HG03439 (cell line): ENCODE data around the gene IMMP2L.
A peak's percentile ranks its signal among the peaks of the same experiment; 100 is the strongest.

Source experiments
- ATAC-seq: cut with Tn5 transposase; IDR thresholded peaks from one replicate; pipeline ENCODE4 v1.9.1; 2021; ENCODE audit warnings: mild to moderate bottlenecking, moderate library complexity; ENCODE audit not compliant: unreplicated experiment

IMMP2L gene

DNA sequence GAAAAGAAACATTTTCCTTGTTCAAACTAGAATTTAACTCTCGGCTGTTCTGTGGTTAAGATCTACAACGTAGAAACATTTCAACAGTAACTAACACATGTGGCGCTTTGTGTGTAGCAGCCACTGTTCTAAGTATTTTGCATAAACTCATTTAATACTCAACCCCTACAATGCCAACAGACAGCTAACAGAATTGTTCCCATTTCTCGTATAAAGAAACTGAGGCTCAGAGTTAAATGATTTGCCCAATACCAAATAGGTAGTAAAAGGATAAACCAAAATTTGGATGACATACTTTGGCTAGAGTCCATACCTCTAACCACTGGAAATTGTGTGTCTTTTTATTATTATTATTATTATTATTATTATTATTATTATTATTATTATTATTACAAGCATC is 543.8 kb downstream of the IMMP2L start:
- no peak for ATAC-seq

- ATAC-seq, result no peak
Observed at GRCh38 chr7:111014079-111014478, 548.2 kb downstream of the IMMP2L start.

DNA sequence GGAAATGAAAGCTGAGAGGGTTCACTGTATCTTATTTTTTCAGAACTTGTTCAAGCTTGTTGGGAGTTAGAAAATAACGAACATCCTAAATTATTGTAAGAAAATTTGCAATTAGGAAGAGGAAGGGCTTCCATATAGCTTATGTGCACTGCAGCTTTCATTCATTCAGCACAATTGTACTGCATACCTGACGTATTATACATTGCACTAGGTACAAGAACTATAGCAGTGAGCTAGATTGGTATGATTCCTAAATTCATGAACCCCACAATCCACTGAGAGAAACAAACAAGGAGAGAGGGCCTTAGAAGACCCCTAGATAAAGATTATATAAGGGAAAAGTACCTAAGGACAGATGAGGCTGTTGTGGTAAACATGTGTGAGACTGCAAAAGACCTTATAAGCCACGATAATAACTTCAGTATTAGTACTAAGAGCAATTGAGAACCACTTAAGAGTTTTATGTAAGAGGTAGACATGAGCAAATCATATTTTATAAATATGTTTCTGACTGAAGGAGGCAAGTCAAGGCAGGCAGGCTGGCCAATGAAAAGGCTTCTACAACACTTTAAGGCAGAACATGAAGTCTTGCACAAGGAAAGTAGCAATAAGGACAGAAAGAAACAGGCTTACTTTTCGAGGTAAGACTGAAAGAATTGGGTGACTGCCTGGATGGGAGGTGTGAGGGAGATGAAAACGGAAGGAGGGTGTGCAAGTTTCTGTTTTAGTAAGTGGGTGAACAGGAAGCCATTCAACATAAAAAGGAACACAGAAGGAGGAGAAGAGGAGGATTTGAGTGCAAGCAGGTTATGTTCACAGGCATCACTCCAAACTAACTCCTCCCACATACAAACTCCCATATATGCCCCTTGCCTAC is 549.3 kb downstream of the IMMP2L start:
- peak; percentile 96 for ATAC-seq

- ATAC-seq, result no peak
Observed at GRCh38 chr7:111012149-111012548, 550.1 kb downstream of the IMMP2L start.

DNA sequence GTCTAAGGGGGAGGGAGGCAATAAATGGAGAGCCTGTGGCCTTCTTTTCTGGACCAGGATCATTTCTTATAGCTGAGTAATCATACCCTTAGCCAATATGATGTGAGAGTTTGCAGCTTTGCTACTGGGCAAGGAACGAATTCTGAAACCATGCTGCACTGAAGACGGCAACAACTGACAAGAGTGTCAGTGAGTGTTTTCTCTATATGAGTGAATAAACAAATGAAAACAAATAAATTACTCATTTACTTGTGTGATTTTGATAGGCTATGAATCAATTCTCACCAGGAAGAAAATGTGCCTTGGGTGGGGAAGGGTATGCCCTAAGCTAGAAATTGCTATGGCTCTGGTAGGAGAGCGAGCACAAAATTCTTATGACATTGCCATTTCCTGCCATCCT is 550.8 kb downstream of the IMMP2L start:
- ATAC-seq, result no peak

GRCh38 chr7:111010798-111011197 is 551.5 kb downstream of the IMMP2L start:
- ATAC-seq, result no peak

DNA sequence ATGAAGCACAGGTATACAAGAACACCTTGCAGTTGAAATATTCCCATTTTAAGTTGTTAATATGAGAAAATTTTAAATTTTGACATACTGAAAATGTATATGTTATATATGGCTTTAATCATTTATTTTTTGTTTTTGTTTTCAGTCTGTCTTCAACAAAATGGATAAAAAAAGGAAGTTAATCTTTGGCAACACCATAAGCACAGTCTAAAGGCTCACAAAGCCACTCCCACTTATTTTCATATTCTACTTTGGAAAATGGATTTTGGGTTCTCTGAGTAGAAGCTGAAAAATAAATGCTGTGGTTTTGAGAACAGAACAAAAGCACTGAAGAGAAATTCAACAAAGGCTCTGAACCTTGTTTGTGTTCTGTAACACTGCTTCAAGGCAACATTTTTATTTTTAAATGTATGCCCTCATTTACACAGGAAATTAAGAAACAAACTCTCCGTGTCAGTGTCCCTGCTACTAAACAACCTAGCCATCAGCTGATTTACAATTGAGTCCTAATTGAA is 552.7 kb downstream of the IMMP2L start:
- ATAC-seq, result no peak

DNA sequence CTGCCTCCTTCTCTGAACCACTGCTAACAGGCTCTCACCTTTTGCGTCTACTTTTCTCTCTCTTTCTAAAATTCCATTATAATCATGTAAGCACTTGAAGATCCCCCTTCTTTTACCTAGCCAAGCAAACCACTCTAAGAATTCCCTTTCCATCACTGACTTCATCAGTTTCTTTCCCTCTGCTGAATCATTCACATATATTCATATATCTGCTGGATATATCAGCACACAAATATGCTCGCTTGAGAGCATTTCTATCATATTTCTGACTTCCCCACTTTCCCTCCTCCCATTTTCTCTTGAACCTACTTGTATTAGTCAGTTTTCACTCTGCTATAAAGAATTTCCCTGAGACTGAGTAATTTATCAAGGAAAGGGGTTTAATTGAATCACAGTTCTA is 555.6 kb downstream of the IMMP2L start:
- ATAC-seq, result no peak

- ATAC-seq, result no peak
Observed at GRCh38 chr7:111006040-111006439, 556.3 kb downstream of the IMMP2L start.

DNA sequence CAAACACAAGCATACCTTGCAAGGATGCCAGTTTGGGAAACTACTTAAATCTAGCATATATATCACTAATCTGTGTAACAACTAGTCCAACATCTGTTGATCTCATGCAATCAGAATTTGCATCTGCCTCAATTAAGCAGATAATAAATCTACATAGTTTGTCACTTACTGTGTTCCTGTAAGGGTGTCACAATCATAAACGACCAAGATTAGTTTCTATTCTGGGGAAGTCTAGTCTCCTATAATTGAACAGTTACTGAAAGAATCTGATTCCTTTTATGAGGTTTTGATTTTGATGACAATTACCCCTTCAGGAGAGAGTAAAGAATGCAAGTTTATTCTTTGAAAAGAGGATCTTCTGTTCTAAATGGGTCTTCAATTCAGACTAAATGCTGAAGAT is 556.8 kb downstream of the IMMP2L start:
- ATAC-seq, result no peak

- no peak for ATAC-seq
Observed at GRCh38 chr7:111004310-111004901, 557.9 kb downstream of the IMMP2L start.

- no peak for ATAC-seq
Observed at GRCh38 chr7:111003883-111004282, 558.4 kb downstream of the IMMP2L start.

DNA sequence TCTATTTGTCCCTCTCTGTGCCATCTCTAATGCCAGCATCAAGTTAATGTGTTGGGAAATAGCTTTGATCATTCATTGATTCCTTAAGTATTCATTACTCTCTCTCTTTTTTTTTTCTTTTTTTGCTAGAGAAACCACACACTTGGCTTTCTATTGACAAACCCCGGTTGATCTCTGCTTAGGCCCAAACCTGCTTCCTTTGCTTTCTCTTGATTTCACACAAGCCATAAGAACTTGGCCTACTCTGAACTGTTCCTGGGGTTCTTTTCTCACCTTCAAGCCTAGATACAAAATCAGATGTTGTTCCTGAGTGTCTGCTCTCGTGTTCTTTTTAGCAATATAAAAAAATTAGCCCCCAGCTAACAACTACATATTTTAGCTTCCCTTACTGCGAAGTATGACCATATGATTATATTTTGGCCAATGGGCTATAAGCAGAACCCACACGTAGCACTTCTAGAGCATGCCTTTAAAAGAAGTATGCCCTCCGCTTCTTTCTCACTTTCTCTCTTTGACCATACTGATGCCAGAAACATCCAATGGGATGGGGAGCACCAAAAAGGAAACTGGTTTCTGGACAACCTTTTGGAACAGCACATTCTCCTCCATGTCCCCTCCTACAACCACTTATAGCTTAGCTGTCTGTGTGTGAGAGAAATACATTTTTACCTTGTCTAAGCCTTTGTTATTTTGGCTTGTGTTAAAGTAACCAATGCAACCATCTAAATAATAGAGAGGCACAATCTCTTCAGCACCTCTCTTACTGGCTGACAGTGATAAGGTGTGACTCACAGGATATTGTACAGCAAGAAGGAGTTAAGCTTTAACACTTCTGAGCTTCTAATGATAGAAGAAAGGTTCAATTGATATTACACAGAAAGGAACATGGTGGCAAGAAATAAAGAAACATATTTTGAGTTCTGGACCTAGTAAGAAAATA is 568.0 kb downstream of the IMMP2L start:
- ATAC-seq, result no peak

GRCh38 chr7:110988890-110989501 is 573.3 kb downstream of the IMMP2L start:
- no peak for ATAC-seq

DNA sequence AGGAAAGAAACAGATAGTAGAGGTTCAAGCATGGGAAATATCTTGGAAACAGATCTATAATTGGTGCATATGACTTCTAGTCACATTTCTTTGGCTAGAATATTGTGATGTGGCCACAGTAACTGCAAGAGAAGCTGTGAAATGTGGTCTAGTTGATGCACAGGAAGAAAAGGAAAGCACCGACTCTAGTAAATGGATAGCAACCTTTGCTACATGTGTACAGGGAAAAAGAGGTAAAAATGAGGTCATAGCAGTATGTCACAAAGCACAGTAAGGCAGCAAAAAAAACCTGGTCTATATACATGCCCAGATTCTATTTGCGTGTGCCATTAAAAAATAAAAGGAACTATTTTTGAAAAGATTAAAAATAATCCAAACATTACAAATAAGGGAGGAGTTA is 573.9 kb downstream of the IMMP2L start:
- no peak for ATAC-seq

- no peak for ATAC-seq
Observed at GRCh38 chr7:110987127-110987693, 575.1 kb downstream of the IMMP2L start.

GRCh38 chr7:110983822-110984456 is 578.4 kb downstream of the IMMP2L start:
- no peak for ATAC-seq

DNA sequence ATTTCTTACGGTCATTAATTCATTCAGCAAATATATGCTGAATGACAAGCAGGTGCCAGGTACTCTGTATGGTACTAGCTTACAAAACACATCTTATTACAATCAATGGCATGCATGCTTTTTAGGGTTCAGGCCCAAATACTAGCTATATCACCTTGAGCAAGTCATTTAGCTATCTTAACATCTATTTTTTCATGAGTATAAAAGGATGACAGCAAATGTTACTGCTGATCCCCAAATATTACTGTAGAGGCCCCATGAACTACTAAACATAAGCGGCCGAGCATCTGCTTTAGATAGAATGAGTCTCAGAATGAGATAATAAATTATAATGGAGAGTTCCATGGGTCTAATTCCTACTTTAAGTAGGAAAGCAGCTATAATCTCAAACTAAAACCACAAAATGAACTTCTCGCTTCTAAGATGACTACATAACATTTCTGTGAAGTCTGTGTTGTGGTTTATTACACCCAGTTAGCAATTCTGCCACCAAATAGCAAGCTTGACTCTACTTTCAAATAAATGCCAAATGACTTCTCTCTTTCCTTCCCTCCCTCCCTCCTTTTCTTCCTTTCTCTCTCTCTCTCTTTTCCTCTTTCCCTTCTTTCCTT is 585.1 kb downstream of the IMMP2L start:
- ATAC-seq, result no peak

DNA sequence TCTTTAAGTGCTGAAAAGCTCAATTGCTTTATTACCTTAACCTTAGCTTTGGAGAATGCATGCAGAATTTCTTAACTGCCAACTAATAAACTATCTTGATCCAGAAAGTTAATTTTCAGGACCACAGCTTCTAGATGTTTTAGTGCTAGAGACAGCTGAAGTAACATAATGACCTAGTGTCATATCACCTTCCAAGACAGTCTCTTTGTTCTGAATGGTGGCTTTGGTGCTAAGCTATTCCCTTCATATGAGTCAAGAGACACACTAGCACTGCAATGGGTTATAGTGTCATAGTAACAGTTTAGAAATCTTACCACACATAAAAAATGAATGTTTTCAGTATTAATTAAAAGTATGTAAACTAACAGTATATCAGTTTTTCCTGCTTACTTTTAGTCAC is 586.8 kb downstream of the IMMP2L start:
- ATAC-seq, result no peak

DNA sequence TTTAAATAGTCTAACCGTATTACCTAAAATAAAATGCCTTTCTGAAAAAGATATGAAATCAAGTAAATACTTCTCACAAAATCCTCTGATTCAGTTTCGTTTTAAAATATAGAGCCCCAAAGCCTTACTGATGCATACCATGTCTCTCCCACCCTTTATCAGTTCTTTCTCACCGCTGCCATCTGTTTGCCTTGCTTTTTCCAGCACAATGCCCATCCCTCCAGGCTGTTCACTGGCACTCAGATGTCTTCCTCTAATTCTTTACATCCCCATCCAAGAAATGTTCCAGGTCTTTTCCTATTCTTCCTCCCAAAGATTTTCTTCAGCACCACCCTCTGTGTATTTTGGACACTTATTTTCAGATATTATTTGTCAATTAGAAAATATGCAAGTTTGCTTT is 587.9 kb downstream of the IMMP2L start:
- no peak for ATAC-seq
